CD4-positive, alpha-beta T cell treated with Interleukin-12 subunit alpha and Interleukin-12 subunit beta, for 1 hour (primary cell): ENCODE data around the gene RBP3.

Experiments
- DNase-seq: peaks from one replicate; pipeline ENCODE4 v3.0.0-alpha.2; 2020

RBP3 gene

GRCh38 chr10:47348138-47348651, at the start of gene RBP3:
TSS of gene RBP3 (plus strand) at chr10:47348363. CDS start at chr10:47348485, 122 bp downstream.
- no peak for DNase-seq

- DNase-seq = no peak
Observed at GRCh38 chr10:47298715-47299114, 49.4 kb upstream of the RBP3 start.

- DNase-seq = peak; percentile 5
Observed at GRCh38 chr10:47299611-47300428, 48.3 kb upstream of the RBP3 start, which contains the start of gene GDF10. TSS of gene GDF10 (plus strand) at chr10:47300197. CDS start at chr10:47300652, 455 bp downstream.

- DNase-seq = no peak
Observed at GRCh38 chr10:47300429-47300931, 47.7 kb upstream of the RBP3 start.

GRCh38 chr10:47301833-47302232, 46.3 kb upstream of the RBP3 start:
- no peak for DNase-seq

GRCh38 chr10:47303105-47303504, 45.1 kb upstream of the RBP3 start:
- DNase-seq = no peak

- DNase-seq = no peak
Observed at GRCh38 chr10:47303866-47304265, 44.3 kb upstream of the RBP3 start.

- DNase-seq = no peak
Observed at GRCh38 chr10:47305566-47305965, 42.6 kb upstream of the RBP3 start.

- DNase-seq = no peak
Observed at GRCh38 chr10:47306387-47307210, 41.6 kb upstream of the RBP3 start.

- DNase-seq = no peak
Observed at GRCh38 chr10:47307381-47307780, 40.8 kb upstream of the RBP3 start.

- DNase-seq = no peak
Observed at GRCh38 chr10:47308775-47309174, 39.4 kb upstream of the RBP3 start.

GRCh38 chr10:47309408-47310089, 38.6 kb upstream of the RBP3 start:
- DNase-seq = no peak

- no peak for DNase-seq
Observed at GRCh38 chr10:47310090-47310505, 38.1 kb upstream of the RBP3 start.

- DNase-seq = peak; percentile 65
Observed at GRCh38 chr10:47311193-47311931, 36.8 kb upstream of the RBP3 start.

GRCh38 chr10:47311932-47312662, 36.1 kb upstream of the RBP3 start:
- peak; percentile 83 for DNase-seq

- DNase-seq = no peak
Observed at GRCh38 chr10:47312663-47312995, 35.5 kb upstream of the RBP3 start.

- DNase-seq = no peak
Observed at GRCh38 chr10:47314416-47314970, 33.7 kb upstream of the RBP3 start.

GRCh38 chr10:47315421-47315820, 32.7 kb upstream of the RBP3 start:
- DNase-seq = no peak

GRCh38 chr10:47316131-47316530, 32.0 kb upstream of the RBP3 start:
- DNase-seq = no peak

- no peak for DNase-seq
Observed at GRCh38 chr10:47317251-47317650, 30.9 kb upstream of the RBP3 start.

- DNase-seq = no peak
Observed at GRCh38 chr10:47318706-47319105, 29.5 kb upstream of the RBP3 start.
